SU-DHL-6 (cell line): ENCODE results near the gene RALGPS1.

Source experiments
- EZH2phosphoT487 ChIP-seq: fragments of 200-600 bp; sonication (generic), shearing (Covaris generic); conservative IDR thresholded peaks from 2 replicates; pipeline ENCODE4 v1.6.1; 2018; ENCODE audit warnings: mild to moderate bottlenecking, antibody characterized with exemption, low read length, moderate library complexity, mixed read lengths
- TF ChIP-seq, protein P1 (sequence below): fragments of 200-600 bp; sonication (generic); IDR thresholded peaks from one replicate; pipeline ENCODE4 v1.5.1; 2017; ENCODE audit warnings: antibody characterized with exemption, mild to moderate bottlenecking, low read length, moderate library complexity; ENCODE audit not compliant: insufficient read depth, poor library complexity, severe bottlenecking

DNA sequence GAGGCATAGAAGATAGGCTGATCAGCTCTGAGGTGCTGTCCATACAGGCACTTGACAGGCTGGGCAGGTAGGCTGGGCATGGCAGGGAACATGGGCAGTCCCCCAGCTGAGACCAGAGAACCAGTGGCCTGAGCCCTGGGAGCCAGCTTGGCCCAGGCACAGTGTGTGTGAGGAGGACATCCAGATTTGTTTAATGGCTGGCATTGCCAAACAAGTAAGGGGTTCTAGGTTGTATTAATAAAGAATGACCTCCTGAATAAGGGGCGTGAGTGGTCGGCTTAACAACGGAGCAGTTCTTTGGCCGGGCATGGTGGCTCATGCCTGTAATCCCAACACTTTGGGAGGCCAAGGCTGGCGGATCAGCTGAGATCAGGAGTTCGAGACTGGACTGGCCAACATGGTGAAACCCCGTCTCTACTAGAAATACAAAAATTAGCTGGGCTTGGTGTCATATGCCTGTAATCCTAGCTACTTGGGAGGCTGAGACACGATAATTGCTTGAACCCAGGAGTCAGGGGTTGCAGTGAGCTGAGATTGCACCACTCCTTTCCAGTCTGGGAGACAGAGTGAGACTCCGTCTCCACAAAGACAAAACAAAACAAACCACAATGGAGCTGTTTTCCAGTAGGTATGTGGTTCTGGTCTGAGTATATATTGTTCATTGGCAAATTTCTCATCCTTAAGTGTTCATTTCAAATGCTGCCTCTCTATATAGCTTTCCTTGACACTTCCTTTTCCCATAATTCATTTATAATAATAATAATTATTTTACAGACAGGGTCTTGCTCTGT is 151.7 kb downstream of the RALGPS1 start:
- TF ChIP-seq, protein P1, sequence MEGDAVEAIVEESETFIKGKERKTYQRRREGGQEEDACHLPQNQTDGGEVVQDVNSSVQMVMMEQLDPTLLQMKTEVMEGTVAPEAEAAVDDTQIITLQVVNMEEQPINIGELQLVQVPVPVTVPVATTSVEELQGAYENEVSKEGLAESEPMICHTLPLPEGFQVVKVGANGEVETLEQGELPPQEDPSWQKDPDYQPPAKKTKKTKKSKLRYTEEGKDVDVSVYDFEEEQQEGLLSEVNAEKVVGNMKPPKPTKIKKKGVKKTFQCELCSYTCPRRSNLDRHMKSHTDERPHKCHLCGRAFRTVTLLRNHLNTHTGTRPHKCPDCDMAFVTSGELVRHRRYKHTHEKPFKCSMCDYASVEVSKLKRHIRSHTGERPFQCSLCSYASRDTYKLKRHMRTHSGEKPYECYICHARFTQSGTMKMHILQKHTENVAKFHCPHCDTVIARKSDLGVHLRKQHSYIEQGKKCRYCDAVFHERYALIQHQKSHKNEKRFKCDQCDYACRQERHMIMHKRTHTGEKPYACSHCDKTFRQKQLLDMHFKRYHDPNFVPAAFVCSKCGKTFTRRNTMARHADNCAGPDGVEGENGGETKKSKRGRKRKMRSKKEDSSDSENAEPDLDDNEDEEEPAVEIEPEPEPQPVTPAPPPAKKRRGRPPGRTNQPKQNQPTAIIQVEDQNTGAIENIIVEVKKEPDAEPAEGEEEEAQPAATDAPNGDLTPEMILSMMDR = no peak
- TF ChIP-seq EZH2phosphoT487 = no peak
